Caco-2 (cell line): ENCODE results near the gene KLHL14. TPM values are rescaled to one million over a fixed set of nuclear protein-coding genes. Genes with fewer than 3 reads are reported as not detected.

Source experiments
- BruUV-seq: library from RNA; stranded (reverse); fragments of 400-500 nt; replicated peaks from 2 replicates; lab custom pipeline; 2021; lab: Mats Ljungman, UMichigan
- CTCF ChIA-PET: fragments of 300-600 bp; sonication (Branson Sonifier 250); formaldehyde crosslinking; loops from one replicate; lab custom pipeline; 2022; ENCODE audit warnings: antibody characterized with exemption; lab: Charles Lee
- POLR2A ChIA-PET: fragments of 300-600 bp; sonication (Branson Sonifier 250); formaldehyde crosslinking; loops from one replicate; lab custom pipeline; 2022; ENCODE audit warnings: antibody characterized with exemption; lab: Charles Lee
- DNase-seq, 2 experiments: peaks; one replicate each; pipeline versions ENCODE4 v3.0.0 to v3.0.0-alpha.2; 2020 to 2022
- H3K27me3 ChIP-seq: replicated peaks from 2 replicates; pipeline ENCODE4 v1.6.0; 2011; ENCODE audit warnings: low read length; ENCODE audit not compliant: control insufficient read depth, insufficient read depth
- H3K36me3 ChIP-seq: 2 replicates; pipeline ENCODE4 v1.5.1; 2011; ENCODE audit warnings: low read length; ENCODE audit not compliant: control insufficient read depth, insufficient read depth
- H3K4me1 ChIP-seq: fragments of 250-450 bp; sonication (Bioruptor Pico); 2 replicates; pipeline ENCODE4 v1.5.1; 2020; ENCODE audit warnings: mild to moderate bottlenecking
- H3K4me3 ChIP-seq: 2 replicates; pipeline ENCODE4 v1.5.1; 2011; ENCODE audit warnings: low read depth, mild to moderate bottlenecking, control low read depth, low read length
- H3K9me3 ChIP-seq: fragments of 250-450 bp; sonication (Bioruptor Pico); 2 replicates; pipeline ENCODE4 v1.5.1; 2020; ENCODE audit warnings: mild to moderate bottlenecking, moderate library complexity
- H3K27ac Mint-ChIP-seq: one replicate; pipeline ENCODE4 v1.8.0; 2022; ENCODE audit warnings: mixed read lengths; ENCODE audit not compliant: unreplicated experiment
- H3K27me3 Mint-ChIP-seq: one replicate; pipeline ENCODE4 v1.8.0; 2022; ENCODE audit warnings: mixed read lengths; ENCODE audit not compliant: insufficient read depth, unreplicated experiment
- H3K36me3 Mint-ChIP-seq: one replicate; pipeline ENCODE4 v1.8.0; 2022; ENCODE audit warnings: mild to moderate bottlenecking, mixed read lengths; ENCODE audit not compliant: insufficient read depth, unreplicated experiment
- H3K4me1 Mint-ChIP-seq: one replicate; pipeline ENCODE4 v1.8.0; 2022; ENCODE audit warnings: low read depth, mixed read lengths; ENCODE audit not compliant: unreplicated experiment
- H3K4me3 Mint-ChIP-seq: one replicate; pipeline ENCODE4 v1.8.0; 2022; ENCODE audit warnings: mild to moderate bottlenecking, moderate library complexity, mixed read lengths; ENCODE audit not compliant: unreplicated experiment
- H3K9me3 Mint-ChIP-seq: one replicate; pipeline ENCODE4 v1.8.0; 2022; ENCODE audit warnings: mixed read lengths; ENCODE audit not compliant: unreplicated experiment
- intact Hi-C: fragments of 100-400 bp; cut with micrococcal nuclease; formaldehyde crosslinking; loops from one replicate; pipeline ENCODE4 v1.10.0; 2022; ENCODE audit not compliant: unreplicated experiment
- total RNA-seq: library from RNA; stranded (reverse); gene quantifications from 2 replicates; pipeline ENCODE4 v1.2.3, GENCODE V29; 2022
- TF ChIP-seq, protein P1 (sequence below), 2 experiments: fragments of 200-600 bp in 1 of 2; IDR thresholded peaks; 1 replicate in 1 of 2; 2 replicates in 1 of 2; pipeline versions ENCODE4 v1.5.1 to v1.8.0; 2011 to 2022; ENCODE audit warnings: antibody characterized with exemption in 1 of 2, control low read depth in 1 of 2, inconsistent platforms in 1 of 2, low read depth in 1 of 2, low read length in 1 of 2, mild to moderate bottlenecking in 1 of 2, moderate library complexity in 1 of 2; ENCODE audit not compliant: insufficient read depth in 1 of 2, severe bottlenecking in 1 of 2, unreplicated experiment in 1 of 2

KLHL14 gene
- total RNA-seq, 1 experiment from 2014 or later: not detected

DNA sequence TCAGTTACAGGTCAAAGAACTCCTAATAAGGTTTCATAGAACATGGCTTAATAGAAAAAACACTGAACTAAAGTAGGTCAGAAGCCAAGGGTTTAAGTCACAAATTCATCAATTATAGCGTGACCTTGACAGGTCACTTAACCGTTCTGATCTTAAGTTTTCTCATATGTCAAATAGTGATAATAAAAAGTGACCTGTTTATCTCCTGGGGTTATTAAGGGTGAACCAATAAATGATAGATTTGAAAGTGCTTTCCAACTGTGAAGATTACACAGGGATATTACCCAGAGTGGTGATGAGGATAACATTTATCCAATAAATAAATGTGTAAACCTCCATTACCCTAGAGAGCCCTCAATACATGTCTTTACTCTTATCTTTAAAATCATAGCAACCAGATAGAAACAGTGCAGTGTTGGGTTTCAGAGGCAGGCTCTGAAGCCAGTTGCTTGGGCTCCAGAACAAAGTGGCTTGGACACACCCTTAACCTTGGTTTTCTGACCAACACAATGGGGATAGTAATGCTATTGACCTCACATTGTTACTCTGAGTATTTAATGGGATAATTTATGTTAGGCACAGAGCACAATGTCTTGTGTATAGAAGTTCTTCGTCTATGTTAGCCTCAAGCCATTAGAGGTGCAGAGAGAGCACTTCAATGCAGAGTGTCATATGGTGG is 48.6 kb downstream of the KLHL14 start:
- Mint-ChIP-seq H3K27me3 (peaks cover 12% of the 10 kb centered on the region), H3K9me3 (no peaks in the 10 kb centered on the region), H3K4me3 (no peak overlapping the region), H3K27ac (no peak overlapping the region), H3K36me3 (no peaks in the 10 kb centered on the region), H3K4me1 (no peaks in the 10 kb centered on the region)
- Histone ChIP-seq H3K4me3 (no peak overlapping the region), H3K27me3 (no peaks in the 10 kb centered on the region), H3K36me3 (no peaks in the 10 kb centered on the region), H3K9me3 (no peaks in the 10 kb centered on the region), H3K4me1 (no peaks in the 10 kb centered on the region)
- TF ChIP-seq, protein P1, sequence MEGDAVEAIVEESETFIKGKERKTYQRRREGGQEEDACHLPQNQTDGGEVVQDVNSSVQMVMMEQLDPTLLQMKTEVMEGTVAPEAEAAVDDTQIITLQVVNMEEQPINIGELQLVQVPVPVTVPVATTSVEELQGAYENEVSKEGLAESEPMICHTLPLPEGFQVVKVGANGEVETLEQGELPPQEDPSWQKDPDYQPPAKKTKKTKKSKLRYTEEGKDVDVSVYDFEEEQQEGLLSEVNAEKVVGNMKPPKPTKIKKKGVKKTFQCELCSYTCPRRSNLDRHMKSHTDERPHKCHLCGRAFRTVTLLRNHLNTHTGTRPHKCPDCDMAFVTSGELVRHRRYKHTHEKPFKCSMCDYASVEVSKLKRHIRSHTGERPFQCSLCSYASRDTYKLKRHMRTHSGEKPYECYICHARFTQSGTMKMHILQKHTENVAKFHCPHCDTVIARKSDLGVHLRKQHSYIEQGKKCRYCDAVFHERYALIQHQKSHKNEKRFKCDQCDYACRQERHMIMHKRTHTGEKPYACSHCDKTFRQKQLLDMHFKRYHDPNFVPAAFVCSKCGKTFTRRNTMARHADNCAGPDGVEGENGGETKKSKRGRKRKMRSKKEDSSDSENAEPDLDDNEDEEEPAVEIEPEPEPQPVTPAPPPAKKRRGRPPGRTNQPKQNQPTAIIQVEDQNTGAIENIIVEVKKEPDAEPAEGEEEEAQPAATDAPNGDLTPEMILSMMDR (IDR thresholded peaks at IDR 0.05; ENCODE audit: insufficient read depth in 1 of 2, low read depth in 1 of 2, low read length in 1 of 2, severe bottlenecking in 1 of 2, unreplicated experiment in 1 of 2): no peak
- POLR2A ChIA-PET: no interaction called here
- intact Hi-C loops: no loop called here
- CTCF ChIA-PET: no interaction called here
- BruUV-seq: no TSS peak
- no peak for DNase-seq

DNA sequence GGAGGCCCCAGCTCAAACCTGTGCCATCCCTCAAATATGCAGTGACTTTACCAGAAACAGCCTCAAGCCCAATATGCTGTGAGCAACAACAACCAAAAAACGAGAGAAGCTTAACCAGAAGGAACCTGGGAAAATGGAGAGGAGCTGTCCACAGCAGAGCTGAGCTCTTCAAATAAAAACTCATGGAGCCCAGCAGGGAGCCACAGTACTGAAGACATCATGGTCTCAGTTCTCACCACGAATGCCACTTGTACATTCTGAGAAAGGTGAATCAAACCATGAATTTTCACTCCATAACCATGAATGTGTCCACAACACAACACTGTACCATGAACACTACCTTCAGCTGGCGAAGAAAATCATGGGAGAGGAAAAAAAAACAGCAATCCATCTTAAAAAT is 50.5 kb downstream of the KLHL14 start:
- CTCF ChIA-PET: no interaction called here
- POLR2A ChIA-PET: no interaction called here
- no TSS peak for BruUV-seq
- Mint-ChIP-seq H3K4me3 (no peak overlapping the region), H3K27me3 (peaks cover 12% of the 10 kb centered on the region), H3K36me3 (no peaks in the 10 kb centered on the region), H3K27ac (no peak overlapping the region), H3K9me3 (no peaks in the 10 kb centered on the region), H3K4me1 (no peaks in the 10 kb centered on the region)
- intact Hi-C loops: no loop called here
- Histone ChIP-seq H3K9me3 (no peaks in the 10 kb centered on the region), H3K4me1 (no peaks in the 10 kb centered on the region), H3K4me3 (no peak overlapping the region), H3K36me3 (no peaks in the 10 kb centered on the region), H3K27me3 (no peaks in the 10 kb centered on the region)
- TF ChIP-seq, protein P1 (IDR thresholded peaks at IDR 0.05; ENCODE audit: insufficient read depth in 1 of 2, low read depth in 1 of 2, low read length in 1 of 2, severe bottlenecking in 1 of 2, unreplicated experiment in 1 of 2): no peak
- DNase-seq: no peak

DNA sequence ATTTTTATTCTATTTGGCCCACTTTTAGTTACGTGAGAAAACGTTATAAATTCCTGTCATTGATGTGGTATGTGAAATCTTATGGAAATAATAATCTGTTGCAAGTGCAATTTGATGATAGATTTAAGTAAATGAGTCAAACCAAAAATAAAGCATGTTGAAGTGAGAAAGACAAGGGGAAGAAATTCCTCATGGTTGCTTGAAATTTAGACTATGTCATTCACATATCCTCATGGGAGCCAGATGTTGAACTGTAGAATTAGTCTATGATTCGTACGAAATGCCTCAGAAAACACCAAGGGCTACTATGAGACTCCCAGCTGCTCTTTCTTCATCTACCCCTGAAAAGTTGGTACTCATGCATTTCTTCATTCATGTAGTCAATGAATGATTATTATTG is 55.7 kb downstream of the KLHL14 start:
- Mint-ChIP-seq H3K27ac (no peak overlapping the region), H3K9me3 (no peaks in the 10 kb centered on the region), H3K4me3 (no peak overlapping the region), H3K27me3 (peaks cover 12% of the 10 kb centered on the region), H3K4me1 (no peaks in the 10 kb centered on the region), H3K36me3 (no peaks in the 10 kb centered on the region)
- no peaks in the 10 kb centered on the region for H3K9me3 ChIP-seq
- DNase-seq: no peak
- BruUV-seq: no TSS peak
- no peaks in the 10 kb centered on the region for H3K4me1 ChIP-seq
- H3K36me3 ChIP-seq: no peaks in the 10 kb centered on the region
- POLR2A ChIA-PET: no interaction called here
- H3K4me3 ChIP-seq: no peak overlapping the region
- CTCF ChIA-PET: no interaction called here
- intact Hi-C loops: no loop called here
- TF ChIP-seq, protein P1 (IDR thresholded peaks at IDR 0.05; ENCODE audit: insufficient read depth in 1 of 2, low read depth in 1 of 2, low read length in 1 of 2, severe bottlenecking in 1 of 2, unreplicated experiment in 1 of 2): no peak
- no peaks in the 10 kb centered on the region for H3K27me3 ChIP-seq
